Activated CD8-positive, alpha-beta T cell treated with anti-CD3 and anti-CD28 coated beads, Interleukin-2, amount 10 ng/mL, durations not matched to agents 7 days and 5 days (primary cell): ENCODE results near the gene PLIN5. TPM values are rescaled to one million over a fixed set of nuclear protein-coding genes. Genes with fewer than 3 reads are reported as not detected.

ENCODE experiments used
- ATAC-seq: fragments of 150-1000 bp; cut with Tn5 transposase; one replicate; pipeline ENCODE4 v1.10.0; 2021; ENCODE audit warnings: moderate library complexity
- CTCF ChIA-PET: fragments of 350-600 bp; sonication (Branson Sonifier 250); formaldehyde crosslinking; loops from one replicate; lab custom pipeline; 2021; ENCODE audit warnings: antibody characterized with exemption; lab: Charles Lee
- POLR2A ChIA-PET: fragments of 350-600 bp; sonication (Branson Sonifier 250); formaldehyde crosslinking; loops from one replicate; lab custom pipeline; 2021; ENCODE audit warnings: antibody characterized with exemption; lab: Charles Lee
- DNase-seq: peaks from one replicate; pipeline ENCODE4 v3.0.0-alpha.2; 2020
- H3K27ac Mint-ChIP-seq: one replicate; pipeline ENCODE4 v1.8.0; 2021; ENCODE audit warnings: mild to moderate bottlenecking, mixed read lengths
- H3K27me3 Mint-ChIP-seq: one replicate; pipeline ENCODE4 v1.8.0; 2021; ENCODE audit warnings: low read depth, mixed read lengths
- H3K36me3 Mint-ChIP-seq: one replicate; pipeline ENCODE4 v1.8.0; 2021; ENCODE audit warnings: low read depth, mixed read lengths
- H3K4me1 Mint-ChIP-seq: one replicate; pipeline ENCODE4 v1.8.0; 2021; ENCODE audit warnings: low read depth, mixed read lengths
- H3K4me3 Mint-ChIP-seq: one replicate; pipeline ENCODE4 v1.8.0; 2021; ENCODE audit warnings: mild to moderate bottlenecking, mixed read lengths
- H3K9me3 Mint-ChIP-seq: one replicate; pipeline ENCODE4 v1.8.0; 2022; ENCODE audit warnings: mixed read lengths; ENCODE audit not compliant: insufficient read depth
- total RNA-seq, 2 experiments: library from RNA; stranded (reverse); gene quantifications; one replicate each; pipeline ENCODE4 v1.2.3, GENCODE V29; 2021

The PLIN5 gene
- total RNA-seq, 2 experiments from 2014 or later = not detected

DNA sequence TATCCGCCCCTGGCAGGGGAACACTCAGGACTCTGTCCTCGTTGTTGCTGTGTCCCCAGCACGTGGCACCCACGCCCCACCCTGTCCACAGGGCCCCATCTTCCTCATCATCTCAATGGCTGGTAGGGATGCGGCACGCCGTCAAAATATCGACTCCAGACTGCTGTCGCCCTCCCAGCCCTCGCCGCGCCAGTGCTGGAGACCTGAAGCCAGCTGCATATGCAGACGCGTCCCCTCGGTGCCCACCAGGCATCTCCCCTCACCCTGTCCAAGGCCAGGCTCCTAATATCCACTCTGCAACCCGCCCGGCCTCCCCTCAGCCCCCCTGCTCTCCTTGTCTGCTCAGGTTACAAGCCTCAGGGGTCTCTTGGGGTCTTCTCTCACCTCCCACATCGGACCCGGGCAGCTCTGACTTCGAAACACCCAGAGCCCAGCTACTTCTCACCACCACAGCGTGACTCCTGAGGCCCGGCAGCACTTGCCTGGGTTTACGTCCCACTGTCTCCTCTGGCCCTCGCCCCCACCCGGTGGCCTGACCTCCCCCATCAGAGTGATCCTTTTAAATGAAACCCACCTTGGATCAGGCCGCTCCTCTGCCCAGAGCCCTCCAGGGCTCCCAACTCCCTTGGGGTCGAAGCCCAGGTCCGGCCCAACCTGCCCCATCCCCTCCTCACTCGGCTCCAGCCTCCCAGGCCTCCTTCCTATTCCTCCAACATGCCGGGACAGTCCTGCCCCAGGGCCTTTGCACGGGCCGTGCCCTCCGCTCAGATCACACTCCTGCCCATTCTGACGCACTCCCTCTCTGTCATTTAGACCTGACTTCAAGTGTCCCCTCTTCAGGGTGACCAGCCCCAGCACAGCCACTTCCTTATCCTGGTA, 29.2 kb downstream of the PLIN5 start:
- DNase-seq = no peak
- CTCF ChIA-PET = interaction anchor here (0.6 kb wide), 1 partner anchor 84 kb away, joined by 4 read pairs; no protein-coding TSS in a partner anchor
- ATAC-seq = no peak
- no peaks in the 10 kb centered on the region for H3K9me3 Mint-ChIP-seq
- POLR2A ChIA-PET = no interaction called here
- peak overlapping the region; percentile 18 for H3K27ac Mint-ChIP-seq
- H3K4me1 Mint-ChIP-seq = peaks cover 9% of the 10 kb centered on the region
- H3K4me3 Mint-ChIP-seq = no peak overlapping the region
- H3K27me3 Mint-ChIP-seq = no peaks in the 10 kb centered on the region
- H3K36me3 Mint-ChIP-seq = peaks cover 2% of the 10 kb centered on the region

DNA sequence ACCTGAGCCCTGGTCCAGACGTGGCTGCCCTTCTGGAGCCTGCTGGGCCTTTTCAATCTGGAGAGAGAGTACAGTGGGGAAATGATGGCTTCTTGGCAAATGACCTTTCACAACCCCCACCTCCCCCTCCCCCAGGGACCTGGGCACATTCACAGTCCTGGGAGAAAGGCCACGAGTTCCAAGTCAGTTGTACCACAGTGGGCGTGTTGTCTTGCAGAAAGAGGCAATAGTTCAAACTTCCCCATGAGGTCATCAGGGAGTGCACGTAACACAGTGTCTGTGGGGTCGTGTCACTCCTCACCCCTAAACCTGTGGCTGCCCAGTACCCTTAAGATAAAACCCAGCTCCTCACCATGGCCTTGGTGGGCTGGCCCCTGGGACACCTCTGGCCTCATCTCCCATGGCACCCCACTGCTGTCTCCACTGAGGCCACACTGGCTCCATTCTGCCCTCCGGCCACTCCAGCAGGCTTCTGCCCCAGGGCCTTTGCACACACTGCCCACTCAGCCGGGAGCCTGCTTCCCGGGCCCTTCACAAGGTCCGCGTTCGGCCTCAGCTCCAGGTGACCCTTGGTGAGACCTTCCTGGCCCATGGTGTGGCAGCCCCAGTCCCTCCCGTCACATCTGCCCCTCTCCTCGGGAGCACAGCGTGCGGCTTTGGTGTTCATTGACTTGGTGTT, 30.0 kb downstream of the PLIN5 start:
- H3K27ac Mint-ChIP-seq = no peak overlapping the region
- POLR2A ChIA-PET = no interaction called here

DNA sequence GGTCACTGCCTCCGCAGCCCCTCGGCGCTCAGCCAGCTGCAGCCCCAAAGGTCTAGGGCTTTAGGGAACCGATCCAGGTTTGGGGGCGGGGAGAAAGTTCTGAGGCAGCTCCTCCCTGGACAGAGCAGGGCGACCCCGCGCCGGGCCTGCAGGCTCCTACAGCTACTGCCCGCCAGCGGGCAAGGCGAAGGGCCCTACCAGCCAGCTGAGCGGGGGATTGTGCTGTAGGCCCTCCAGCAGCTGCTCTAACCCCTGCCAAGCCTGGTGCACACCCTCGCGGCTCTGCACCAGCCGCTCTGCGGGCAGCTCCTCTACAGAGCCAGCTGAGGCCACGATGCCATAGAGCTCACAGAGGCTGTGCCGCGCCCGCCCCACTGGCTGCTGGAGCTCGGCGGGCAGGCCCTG, 30.7 kb downstream of the PLIN5 start:
- no peak overlapping the region for H3K4me3 Mint-ChIP-seq
- ChIA-PET POLR2A (no interaction called here), CTCF (no interaction called here)
- ATAC-seq = no peak
- H3K27me3 Mint-ChIP-seq = no peaks in the 10 kb centered on the region
- H3K36me3 Mint-ChIP-seq = peaks cover 3% of the 10 kb centered on the region
- no peak overlapping the region for H3K27ac Mint-ChIP-seq
- H3K9me3 Mint-ChIP-seq = no peaks in the 10 kb centered on the region
- no peak for DNase-seq
- H3K4me1 Mint-ChIP-seq = peaks cover 9% of the 10 kb centered on the region

More for the DNA sequence above, 30.0 kb downstream of the PLIN5 start:
- Mint-ChIP-seq H3K4me3 (no peak overlapping the region), H3K27me3 (no peaks in the 10 kb centered on the region), H3K4me1 (peaks cover 9% of the 10 kb centered on the region), H3K36me3 (peaks cover 3% of the 10 kb centered on the region), H3K9me3 (no peaks in the 10 kb centered on the region)
- ATAC-seq (no peak), DNase-seq (no peak)
- CTCF ChIA-PET = no interaction called here

DNA sequence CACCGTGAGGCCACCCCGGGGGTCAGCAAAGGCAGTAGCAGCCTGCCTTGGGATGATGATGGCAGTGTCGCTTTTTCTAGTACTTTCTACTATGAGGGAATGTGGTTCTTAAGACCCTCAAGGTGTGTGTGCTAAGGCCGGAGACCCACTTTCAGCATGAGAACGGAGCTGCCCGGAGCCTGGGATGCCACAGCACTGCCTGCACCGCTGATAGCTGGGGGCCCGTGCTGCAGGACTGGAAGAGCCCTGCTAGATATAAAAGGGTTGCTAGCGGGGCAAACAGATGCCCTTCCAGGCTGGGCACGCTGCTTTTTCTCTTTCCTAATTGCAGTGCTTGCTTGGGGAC, 31.2 kb downstream of the PLIN5 start:
- no peak for DNase-seq
- CTCF ChIA-PET = no interaction called here
- Mint-ChIP-seq H3K27ac (no peak overlapping the region), H3K36me3 (peaks cover 3% of the 10 kb centered on the region), H3K4me3 (no peak overlapping the region), H3K27me3 (no peaks in the 10 kb centered on the region), H3K4me1 (peaks cover 9% of the 10 kb centered on the region), H3K9me3 (no peaks in the 10 kb centered on the region)
- POLR2A ChIA-PET = no interaction called here
- no peak for ATAC-seq

DNA sequence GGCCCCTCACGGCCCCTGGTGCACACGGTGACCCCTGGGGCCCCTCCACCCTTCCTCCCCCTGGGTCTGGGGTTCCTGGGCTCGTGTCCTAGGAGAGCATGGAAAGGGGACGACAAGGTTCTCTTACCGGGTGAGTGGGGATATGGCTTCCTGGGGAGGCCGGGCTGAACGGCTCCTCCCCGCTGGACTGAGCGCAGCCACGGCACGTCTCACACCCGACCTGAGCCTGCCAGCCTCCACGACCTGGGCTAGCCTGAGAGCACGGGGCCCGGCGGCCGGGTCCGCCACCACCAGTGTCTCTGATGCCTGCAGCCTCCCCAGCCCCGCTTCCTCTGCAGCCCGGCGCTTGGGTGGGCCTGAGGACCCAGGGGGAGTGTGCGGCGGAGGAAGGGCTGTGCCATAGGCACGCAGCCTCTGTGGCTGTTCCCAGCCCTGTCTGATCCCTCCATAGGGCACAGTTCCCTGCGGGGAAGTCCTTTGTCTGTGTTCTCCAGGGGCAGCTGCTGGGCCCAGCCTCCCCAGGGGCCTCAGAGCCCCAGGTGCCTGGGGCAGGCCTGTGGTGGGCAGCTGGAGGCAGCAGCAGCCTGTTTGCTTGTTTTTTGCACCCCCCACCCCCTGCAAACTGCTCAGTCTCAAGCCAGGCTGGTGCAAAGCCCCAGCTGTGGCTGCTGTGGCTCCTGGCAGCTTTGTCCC, 31.7 kb downstream of the PLIN5 start:
- no peak overlapping the region for H3K27ac Mint-ChIP-seq
- DNase-seq (no peak), ATAC-seq (no peak)
- ChIA-PET POLR2A (interaction anchor here (1.1 kb wide), 1 partner anchor 32 kb away, joined by 3 read pairs; no protein-coding TSS in a partner anchor), CTCF (interaction anchor here (0.9 kb wide), 1 partner anchor 22 kb away, joined by 3 read pairs; no protein-coding TSS in a partner anchor)
- H3K27me3 Mint-ChIP-seq = no peaks in the 10 kb centered on the region
- no peak overlapping the region for H3K4me3 Mint-ChIP-seq
- H3K36me3 Mint-ChIP-seq = peaks cover 3% of the 10 kb centered on the region
- H3K9me3 Mint-ChIP-seq = no peaks in the 10 kb centered on the region
- peaks cover 9% of the 10 kb centered on the region for H3K4me1 Mint-ChIP-seq

DNA sequence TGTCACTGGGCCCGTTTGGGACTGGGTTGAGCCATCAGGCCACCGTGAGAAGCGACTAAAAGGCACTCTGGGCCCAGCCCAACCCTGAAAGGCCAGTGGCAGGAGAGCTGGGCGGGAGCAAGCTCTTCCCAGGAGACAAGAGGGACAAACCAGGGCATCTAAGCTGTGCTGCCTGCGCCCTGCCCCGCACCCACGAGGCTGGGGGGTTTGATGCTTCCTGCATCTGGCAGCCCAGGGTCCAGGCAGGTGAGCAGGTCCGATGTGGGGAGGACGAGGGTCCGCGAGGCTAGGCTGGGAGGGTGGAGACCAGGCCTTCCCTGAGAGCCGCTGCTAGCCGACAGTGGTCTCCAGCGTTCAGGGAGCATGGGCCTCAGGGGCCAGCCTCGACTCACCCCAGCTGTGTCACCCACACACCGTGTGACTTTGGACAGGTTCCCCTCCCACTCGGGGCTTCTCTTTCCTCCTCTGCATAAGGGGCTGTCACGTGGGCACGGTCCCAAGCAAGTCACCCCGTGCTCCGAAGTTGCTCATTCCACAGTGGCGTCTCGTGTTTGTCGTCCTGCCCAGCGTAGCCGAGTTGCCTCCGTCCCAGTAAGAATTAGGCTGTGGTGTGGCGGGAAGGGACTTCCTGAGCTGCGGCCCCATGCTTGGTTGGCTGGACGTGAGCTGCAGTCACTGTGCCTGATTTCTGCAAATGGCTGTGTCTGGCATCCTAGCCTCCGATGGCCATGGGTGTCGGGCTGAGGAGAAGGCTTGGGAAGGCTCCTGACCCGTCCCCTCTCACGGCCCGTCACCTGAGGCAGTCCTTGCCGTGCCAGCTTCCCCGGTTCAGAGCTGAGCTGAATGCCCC, 32.5 kb downstream of the PLIN5 start:
- Mint-ChIP-seq H3K4me1 (peaks cover 9% of the 10 kb centered on the region), H3K4me3 (no peak overlapping the region), H3K27me3 (no peaks in the 10 kb centered on the region), H3K9me3 (no peaks in the 10 kb centered on the region), H3K36me3 (peaks cover 3% of the 10 kb centered on the region), H3K27ac (no peak overlapping the region)
- ATAC-seq = no peak
- POLR2A ChIA-PET = interaction anchor here (1.1 kb wide), 1 partner anchor 31 kb away, joined by 3 read pairs; no protein-coding TSS in a partner anchor
- CTCF ChIA-PET = interaction anchor here (0.9 kb wide), 1 partner anchor 23 kb away, joined by 3 read pairs; no protein-coding TSS in a partner anchor
- no peak for DNase-seq

DNA sequence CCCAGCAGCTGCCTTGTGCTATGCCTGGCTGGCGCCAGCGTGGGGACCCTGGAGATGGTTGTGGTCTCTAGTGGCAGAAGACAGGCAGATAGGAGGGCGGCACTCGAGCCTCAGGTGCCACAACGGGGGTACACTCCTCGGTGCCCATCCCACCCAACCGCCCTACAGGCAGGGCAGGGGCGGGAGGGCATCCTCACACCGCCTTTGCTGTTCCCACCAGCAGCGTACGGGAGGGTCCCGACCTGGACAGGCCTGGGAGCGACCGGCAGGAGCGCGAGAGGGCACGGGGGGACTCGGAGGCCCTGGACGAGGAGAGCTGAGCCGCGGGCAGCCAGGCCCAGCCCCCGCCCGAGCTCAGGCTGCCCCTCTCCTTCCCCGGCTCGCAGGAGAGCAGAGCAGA, 33.3 kb downstream of the PLIN5 start:
- ChIA-PET CTCF (no interaction called here), POLR2A (no interaction called here)
- Mint-ChIP-seq H3K27me3 (no peaks in the 10 kb centered on the region), H3K4me3 (no peak overlapping the region), H3K27ac (no peak overlapping the region), H3K9me3 (no peaks in the 10 kb centered on the region), H3K36me3 (peaks cover 3% of the 10 kb centered on the region), H3K4me1 (peaks cover 7% of the 10 kb centered on the region)
- ATAC-seq (no peak), DNase-seq (no peak)

DNA sequence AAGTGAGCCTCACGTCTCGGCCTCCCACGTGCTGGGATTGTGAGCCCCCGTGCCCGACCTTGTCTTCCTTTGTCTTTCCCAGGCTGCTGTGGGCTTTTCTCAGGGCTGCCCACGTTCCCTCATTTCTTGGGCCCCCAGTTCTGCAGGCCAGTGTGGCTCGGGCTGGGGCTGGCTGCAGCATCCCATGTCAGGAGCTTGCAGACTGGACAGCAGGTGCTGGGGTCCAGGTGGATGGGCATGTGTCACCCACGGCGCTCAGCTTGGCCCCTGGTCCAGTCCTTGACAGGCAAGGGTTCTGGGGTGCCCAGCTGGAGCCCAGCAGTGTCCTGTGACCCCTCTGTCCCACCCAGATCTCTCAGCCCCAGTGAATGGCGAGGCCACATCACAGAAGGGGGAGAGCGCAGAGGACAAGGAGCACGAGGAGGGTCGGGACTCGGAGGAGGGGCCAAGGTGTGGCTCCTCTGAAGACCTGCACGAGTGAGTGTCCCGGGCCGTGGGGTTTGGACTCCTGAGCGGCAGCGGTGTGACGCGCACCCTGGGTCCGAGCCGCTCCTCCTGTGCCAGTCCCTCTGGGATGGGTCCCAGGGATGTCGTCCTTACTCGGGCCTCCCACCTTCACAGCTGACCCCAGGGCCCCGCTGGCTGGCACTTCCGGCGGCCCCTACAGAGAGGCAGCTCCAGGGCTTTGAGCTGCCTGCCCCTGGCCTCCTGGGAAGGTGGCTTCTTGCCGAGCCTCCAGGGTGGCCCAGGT, 34.0 kb downstream of the PLIN5 start:
- CTCF ChIA-PET = no interaction called here
- H3K27me3 Mint-ChIP-seq = no peaks in the 10 kb centered on the region

DNA sequence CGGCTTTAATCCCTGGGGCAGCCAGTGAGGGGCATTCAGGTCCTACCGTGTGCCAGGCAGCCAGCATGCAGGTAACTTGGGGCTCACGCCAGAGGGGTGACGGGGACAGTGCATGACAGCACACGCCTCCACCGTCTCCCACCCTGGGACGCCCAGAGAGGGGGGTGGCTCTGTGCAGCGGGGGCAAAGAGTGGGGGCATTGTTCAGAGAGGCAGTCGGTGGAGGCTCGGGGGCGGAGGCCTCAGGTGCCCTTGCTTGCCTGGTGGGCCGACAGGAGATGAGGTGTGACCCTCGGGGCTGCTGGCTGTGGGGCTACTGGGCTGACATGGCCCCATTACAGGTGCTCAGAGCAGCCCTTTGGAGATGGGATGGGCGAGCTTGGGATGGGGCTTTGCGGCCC, 35.2 kb downstream of the PLIN5 start:
- H3K27ac Mint-ChIP-seq = no peak overlapping the region
- ChIA-PET POLR2A (no interaction called here), CTCF (no interaction called here)
- no peak overlapping the region for H3K4me3 Mint-ChIP-seq
- H3K36me3 Mint-ChIP-seq = peaks cover 3% of the 10 kb centered on the region
- H3K9me3 Mint-ChIP-seq = no peaks in the 10 kb centered on the region
- H3K4me1 Mint-ChIP-seq = no peaks in the 10 kb centered on the region
- DNase-seq (no peak), ATAC-seq (no peak)
- no peaks in the 10 kb centered on the region for H3K27me3 Mint-ChIP-seq

More for the DNA sequence above, 34.0 kb downstream of the PLIN5 start:
- H3K4me3 Mint-ChIP-seq = no peak overlapping the region
- DNase-seq (no peak), ATAC-seq (no peak)
- H3K36me3 Mint-ChIP-seq = peaks cover 3% of the 10 kb centered on the region
- POLR2A ChIA-PET = no interaction called here
- no peak overlapping the region for H3K27ac Mint-ChIP-seq
- H3K4me1 Mint-ChIP-seq = peaks cover under 1% of the 10 kb centered on the region
- H3K9me3 Mint-ChIP-seq = no peaks in the 10 kb centered on the region

DNA sequence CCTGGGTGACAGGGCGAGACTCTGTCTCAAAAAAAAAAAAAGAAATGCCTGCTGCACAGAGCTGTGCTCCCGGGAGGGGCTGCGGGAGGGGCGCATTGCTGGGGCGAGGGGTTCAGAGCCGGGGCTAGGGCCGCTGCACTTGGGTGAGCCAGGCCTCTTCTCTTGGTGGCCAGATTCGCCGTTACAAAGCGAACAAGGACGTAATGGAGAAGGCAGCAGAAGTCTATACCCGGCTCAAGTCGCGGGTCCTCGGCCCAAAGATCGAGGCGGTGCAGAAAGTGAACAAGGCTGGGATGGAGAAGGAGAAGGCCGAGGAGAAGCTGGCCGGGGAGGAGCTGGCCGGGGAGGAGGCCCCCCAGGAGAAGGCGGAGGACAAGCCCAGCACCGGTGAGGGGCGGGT, 35.7 kb downstream of the PLIN5 start:
- Mint-ChIP-seq H3K4me3 (no peak overlapping the region), H3K9me3 (no peaks in the 10 kb centered on the region), H3K36me3 (peaks cover 5% of the 10 kb centered on the region), H3K4me1 (no peaks in the 10 kb centered on the region), H3K27me3 (no peaks in the 10 kb centered on the region), H3K27ac (no peak overlapping the region)
- ChIA-PET POLR2A (no interaction called here), CTCF (interaction anchor here (0.5 kb wide), 1 partner anchor 29 kb away, joined by 3 read pairs; no protein-coding TSS in a partner anchor)
- DNase-seq (no peak), ATAC-seq (no peak)
